Amniotic stem cell (primary cell): ENCODE measurements around the gene RPL19.

Source experiments
- DNase-seq: peaks from one replicate; lab custom pipeline; 2025; lab: John Stamatoyannopoulos, UW

The RPL19 gene

GRCh38 chr17:39224778-39225307 lies 24.8 kb downstream of the RPL19 start:
- DNase-seq: no peak

DNA sequence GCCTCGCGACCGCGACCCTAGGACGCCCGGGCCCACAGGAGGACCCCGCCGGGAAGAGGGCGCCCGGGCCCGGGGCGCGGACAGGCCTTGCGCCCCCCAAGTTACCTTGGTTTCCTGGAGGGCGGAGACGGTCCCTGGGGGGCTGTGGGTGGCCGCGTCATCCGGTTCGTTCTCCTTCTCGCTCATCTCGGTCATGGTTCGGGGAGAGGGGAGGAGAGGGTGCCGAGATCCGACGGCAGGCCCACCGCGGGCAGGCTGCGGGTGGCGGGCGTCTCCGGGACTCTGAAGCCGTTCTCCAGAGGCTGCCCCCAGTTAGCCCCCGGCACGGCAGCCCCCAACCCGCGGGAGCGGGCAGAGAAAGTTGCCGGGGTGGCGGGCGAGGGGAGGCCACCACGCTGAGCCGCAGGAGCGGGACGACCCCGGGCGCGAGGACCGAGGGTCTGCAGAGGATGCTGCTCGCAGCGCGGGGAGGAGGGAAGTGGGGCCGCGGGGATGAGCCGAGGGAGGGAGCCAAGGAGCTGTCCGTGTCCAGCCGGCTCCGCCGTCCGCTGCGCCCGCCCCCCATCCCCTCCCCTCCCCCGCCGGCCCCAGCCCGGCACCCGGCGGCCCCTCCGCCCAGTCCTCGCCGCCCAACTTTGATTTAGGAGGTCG lies 25.4 kb downstream of the RPL19 start, which contains the start of gene STAC2:
Gene STAC2, minus strand, starts transcription at position 638 of the 651 bp plus-strand sequence. Its CDS starts 443 bp downstream, at position 195.
- no peak for DNase-seq

GRCh38 chr17:39225959-39226683 lies 26.0 kb downstream of the RPL19 start:
- DNase-seq: no peak

DNA sequence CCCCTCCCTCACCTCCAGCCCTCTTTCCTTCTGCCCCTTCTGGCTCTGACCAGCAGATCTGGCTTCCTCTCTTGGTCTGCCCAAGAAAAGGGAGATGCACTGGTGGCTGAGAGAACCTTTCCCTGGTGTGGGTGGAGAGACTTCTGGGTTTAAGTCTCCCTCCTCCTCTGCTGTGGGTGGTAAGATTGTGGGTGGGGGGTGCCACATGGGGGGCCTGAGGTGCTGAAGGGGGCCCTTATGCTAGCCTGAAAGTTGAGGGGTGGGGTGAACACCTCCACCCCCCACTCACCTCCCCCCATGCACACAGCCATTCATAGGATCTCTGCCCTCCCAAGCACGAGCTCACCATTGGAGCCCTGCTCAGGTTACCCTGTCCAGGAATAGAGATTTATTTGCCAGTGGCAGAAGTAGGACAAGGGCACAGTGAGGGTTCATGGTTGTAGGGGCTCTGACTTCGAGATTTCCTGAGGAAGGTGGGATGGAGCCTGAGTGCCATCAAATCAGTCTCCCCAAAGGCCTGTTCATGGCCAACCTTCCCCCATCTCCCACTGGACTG lies 27.4 kb downstream of the RPL19 start:
- no peak for DNase-seq

GRCh38 chr17:39229274-39229913 lies 29.3 kb downstream of the RPL19 start:
- no peak for DNase-seq

DNA sequence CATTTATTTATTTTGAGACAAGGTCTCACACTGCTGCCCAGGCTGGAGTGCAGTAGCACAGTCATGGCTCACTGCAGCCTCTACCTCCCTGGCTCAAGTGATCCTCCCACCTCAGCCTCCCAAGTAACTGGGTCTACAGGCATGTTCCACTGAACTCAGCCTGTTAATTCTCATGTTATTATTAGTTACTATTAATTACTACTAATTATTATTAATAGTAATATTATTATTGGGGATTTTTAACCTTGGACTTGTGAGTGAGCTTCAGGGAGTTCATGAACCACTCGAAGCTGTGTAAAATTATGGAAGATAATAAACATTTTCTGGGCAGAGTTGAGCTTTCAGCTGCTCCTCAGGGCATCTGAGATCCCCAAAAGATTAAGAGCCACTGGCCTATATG lies 30.3 kb downstream of the RPL19 start:
- no peak for DNase-seq

GRCh38 chr17:39231091-39231561 lies 31.0 kb downstream of the RPL19 start:
- no peak for DNase-seq

DNA sequence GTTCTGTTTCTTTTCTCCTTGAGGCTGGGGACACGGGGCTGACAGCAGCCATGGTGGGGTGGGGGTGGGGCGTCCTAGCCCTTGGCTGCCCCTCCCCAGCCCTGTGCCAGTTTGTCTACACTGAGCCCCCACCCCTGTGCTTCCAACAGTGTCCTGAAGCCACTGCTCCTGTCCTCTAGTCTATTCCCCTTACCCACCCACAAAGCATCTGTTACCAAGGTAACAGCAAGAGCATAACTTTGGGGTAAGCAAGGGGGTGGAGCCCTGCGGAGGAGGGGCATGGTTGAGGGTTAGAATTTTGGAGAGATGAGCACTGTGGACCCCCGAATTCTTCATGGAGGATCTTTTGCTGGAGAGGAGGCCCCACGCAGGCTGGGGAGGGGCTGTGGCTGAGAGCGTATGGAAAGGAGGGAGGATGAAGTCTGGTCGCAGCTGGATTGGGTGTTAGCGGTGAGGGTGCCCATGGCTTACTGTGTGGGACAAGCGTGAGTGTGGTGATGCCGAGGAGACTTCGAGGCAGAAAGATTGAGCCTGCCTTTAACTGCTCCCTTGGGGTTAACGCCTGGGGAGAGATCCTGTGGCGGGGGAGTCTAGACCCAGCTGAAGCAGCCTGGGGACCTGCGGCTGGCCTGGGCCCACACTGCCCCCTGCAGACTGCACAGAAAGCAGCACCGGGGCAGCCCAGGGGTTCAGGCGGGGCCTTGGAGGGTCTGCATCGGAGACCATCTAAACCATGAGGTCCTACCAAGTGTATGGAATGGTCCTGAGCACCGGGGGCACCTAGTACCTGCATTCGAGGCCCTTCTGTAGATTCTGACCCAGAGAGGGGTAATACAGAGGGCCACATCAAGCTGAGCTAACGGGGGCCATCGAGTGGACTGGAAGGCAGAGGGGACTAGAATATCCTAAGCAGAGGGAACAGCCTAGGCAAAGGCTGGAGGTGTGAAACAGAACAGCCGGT lies 31.8 kb downstream of the RPL19 start:
- DNase-seq: no peak

DNA sequence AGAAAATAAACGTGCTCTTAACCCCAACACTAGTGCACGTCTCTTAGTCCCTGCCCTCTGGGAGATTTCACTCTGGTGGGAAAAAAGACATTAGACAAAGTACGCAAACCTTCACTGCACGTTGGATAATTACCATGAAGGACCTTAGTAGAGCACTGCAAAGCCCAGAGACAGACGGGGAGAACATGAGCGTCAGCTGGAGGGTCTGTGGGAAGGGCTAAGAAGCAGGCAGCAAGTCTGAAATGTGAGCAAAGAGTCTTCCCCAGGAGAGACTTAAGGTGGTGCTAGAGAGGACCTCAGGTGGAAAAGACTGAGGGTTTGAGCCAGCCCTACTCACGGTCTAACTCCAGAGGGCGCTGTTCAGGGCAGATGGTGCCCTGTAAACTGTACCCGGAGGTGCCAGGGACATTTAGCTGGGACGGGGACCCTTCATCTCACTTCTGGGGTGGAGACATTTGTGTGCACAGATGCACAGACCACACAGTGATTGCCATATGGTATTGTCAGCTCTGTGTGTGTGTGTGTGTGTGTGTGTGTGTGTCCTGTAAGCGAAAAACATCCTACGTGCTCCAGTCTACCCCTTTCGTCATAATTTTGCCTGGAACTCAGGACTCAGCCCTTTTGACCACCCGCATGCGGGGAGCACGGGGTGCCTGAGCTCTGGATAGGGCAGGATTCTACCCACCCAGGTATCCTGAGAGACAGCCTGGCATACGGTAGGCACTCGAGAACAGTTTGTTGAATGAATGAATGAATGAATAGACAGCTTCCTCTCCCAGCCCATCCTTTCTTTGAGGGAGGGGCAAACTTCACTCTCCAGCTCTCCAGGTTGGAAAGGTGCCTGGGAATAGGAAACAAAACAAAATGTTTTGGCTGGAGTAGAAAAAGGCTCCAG lies 35.7 kb downstream of the RPL19 start:
- DNase-seq: no peak

DNA sequence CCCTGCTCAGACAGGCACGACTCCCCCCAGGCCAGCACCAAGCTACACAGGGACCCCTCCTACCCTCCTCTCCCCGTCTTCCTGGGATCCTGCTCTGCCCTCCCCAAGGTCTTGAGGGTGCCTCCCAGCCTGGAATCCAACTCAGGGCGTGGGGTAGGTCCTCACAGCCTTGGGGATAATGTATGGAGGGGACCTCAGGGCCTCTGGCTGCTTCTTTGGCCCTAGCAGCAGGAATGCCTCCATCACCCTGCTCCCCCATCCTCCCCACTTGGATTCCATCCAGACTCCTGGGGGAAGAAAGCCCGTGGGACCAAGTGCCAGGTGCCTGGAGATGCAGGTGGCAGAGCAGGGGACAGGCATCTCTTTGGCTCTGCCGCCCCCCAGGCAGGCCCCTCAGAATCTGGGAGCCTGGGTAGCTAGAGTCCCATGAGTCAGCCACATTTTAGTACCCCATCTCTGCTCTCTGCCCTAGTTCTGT lies 36.4 kb downstream of the RPL19 start:
- DNase-seq: no peak

- no peak for DNase-seq
Observed at GRCh38 chr17:39236981-39237441, 36.9 kb downstream of the RPL19 start.

GRCh38 chr17:39237586-39237985 lies 37.5 kb downstream of the RPL19 start:
- no peak for DNase-seq

GRCh38 chr17:39238311-39238972 lies 38.4 kb downstream of the RPL19 start:
- no peak for DNase-seq

DNA sequence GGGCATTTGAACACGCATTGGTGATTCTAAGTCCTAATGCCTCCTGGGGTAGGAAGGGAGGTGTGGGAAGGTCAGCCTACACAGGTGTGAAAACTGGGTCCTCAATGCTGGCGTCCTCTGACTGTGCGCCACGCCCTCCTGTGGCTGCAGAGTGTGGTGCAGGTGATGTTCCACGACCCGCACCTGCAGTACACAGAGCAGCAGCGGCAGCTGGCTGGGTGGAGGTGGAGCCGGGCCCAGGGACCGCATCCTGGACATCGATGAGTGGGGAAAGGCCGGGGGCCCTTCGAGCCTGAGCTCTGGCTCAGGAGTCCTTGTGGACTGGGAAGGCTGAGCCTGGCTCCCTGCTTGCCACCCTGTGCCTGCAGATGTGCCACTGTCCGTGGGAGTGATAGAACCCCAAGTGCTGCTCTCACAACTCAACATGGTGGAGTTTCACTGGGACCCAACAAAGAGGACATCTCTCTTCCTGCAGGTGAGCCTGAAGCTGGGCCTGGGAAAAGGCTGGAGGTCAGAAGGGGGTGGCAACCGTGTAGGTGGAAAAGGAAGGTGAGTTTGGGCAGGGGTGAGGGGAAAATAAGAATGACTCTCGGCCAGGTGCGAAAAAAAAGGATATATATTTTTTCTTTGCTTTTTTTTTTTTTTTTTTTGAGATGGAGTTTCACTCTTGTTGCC lies 39.7 kb downstream of the RPL19 start:
- DNase-seq: no peak

DNA sequence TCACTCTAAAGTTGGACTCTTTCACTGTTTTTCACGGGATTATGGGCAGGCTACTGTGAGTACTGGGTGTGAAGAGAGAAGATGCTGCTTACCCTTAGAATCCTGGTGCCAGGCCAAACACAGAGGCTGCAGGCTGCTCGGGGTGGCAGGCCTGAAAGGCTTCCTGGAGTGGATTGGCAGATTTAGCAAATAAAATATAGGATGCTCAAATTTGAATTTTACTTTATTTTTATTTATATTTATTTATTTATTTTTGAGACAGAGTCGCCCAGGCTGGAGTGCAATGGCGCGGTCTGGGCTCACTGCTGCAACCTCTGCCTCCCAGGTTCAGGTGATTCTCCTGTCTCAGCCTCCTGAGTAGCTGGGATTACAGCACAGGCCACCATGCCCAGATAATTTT lies 40.5 kb downstream of the RPL19 start:
- DNase-seq: no peak

GRCh38 chr17:39243155-39243554 lies 43.1 kb downstream of the RPL19 start:
- DNase-seq: no peak

DNA sequence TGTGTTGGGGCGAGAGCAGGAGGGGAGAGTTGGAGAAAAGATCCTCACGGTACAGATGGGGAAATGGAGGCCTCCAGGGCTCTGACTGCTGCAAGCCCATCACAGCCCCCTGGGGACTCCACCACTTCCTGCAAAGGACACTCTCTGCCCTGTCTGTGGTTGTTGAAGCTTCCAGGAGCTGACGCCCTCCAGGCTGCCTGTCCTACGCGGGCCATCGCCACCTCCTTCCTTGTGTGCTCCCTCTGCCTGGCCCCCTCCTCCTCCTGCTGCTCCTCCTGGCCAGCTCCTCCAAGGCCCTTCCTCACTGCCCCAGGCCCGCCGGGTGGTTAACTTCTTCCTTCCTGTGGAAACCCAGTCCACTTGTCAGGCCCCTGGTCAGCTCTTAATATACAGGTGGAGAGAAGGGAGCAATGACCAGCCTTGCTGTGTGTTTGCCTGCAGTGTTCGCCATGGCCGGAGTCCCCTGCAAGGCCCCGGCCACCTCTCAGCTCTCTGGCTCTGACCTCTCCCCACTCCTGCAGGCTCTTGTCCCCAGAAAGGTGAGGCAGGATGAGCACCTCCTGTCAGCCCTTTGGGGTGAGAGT lies 44.0 kb downstream of the RPL19 start:
- no peak for DNase-seq
